Progenitor cell of endocrine pancreas (in vitro differentiated cells): ENCODE results near the gene PSMC4. TPM values are rescaled to one million over a fixed set of nuclear protein-coding genes. Genes with fewer than 3 reads are reported as not detected.
A peak's percentile ranks its signal among the peaks of the same experiment; 100 is the strongest.

Experiments
- DNase-seq: peaks from one replicate; pipeline ENCODE4 v3.0.0; 2021; ENCODE audit warnings: low spot score; ENCODE audit not compliant: unreplicated experiment
- H3K27ac Mint-ChIP-seq: 2 replicates; pipeline ENCODE4 v1.8.0; 2021; ENCODE audit warnings: mild to moderate bottlenecking, moderate library complexity, mixed read lengths
- H3K27me3 Mint-ChIP-seq: 2 replicates; pipeline ENCODE4 v1.8.0; 2021; ENCODE audit warnings: mixed read lengths
- H3K36me3 Mint-ChIP-seq: 2 replicates; pipeline ENCODE4 v1.8.0; 2022; ENCODE audit warnings: mixed read lengths; ENCODE audit not compliant: insufficient read depth
- H3K4me1 Mint-ChIP-seq: 2 replicates; pipeline ENCODE4 v1.8.0; 2021; ENCODE audit warnings: low read depth, mixed read lengths
- H3K4me3 Mint-ChIP-seq: 2 replicates; pipeline ENCODE4 v1.8.0; 2021; ENCODE audit warnings: low read depth, mild to moderate bottlenecking, moderate library complexity, mixed read lengths
- H3K9me3 Mint-ChIP-seq: 2 replicates; pipeline ENCODE4 v1.8.0; 2021; ENCODE audit warnings: low read depth, mixed read lengths
- total RNA-seq: library from RNA; stranded (reverse); gene quantifications from 2 replicates; pipeline ENCODE4 v1.2.1, GENCODE V29; 2021
- TF ChIP-seq, protein P1 (sequence below): fragments of 200-600 bp; sonication (generic); IDR thresholded peaks from one replicate; pipeline ENCODE4 v1.5.0; 2021; ENCODE audit warnings: antibody characterized with exemption, mild to moderate bottlenecking; ENCODE audit not compliant: unreplicated experiment

The PSMC4 gene
- total RNA-seq, 1 donor from 2014 or later: 95.9 TPM

DNA sequence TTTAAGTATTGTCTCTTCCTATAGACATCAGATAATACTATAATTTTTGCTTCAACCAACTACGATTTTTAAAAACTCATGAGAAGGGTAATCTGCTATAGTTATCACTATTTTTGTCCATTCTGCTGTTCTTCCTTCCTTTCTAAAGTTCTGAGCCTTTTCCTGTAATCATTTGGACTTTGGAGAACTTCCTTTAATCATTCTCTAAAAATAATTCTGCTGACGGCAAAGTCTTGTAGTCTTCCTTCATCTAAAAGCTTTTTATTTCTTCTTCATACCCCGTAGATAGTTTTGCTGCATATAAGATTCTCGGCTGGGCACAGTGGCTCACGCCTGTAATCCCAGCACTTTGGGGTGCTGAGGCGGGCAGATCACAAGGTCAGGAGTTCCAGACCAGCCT lies 31.4 kb upstream of the PSMC4 start:
- no peak overlapping the region for H3K27ac Mint-ChIP-seq
- TF ChIP-seq, protein P1, sequence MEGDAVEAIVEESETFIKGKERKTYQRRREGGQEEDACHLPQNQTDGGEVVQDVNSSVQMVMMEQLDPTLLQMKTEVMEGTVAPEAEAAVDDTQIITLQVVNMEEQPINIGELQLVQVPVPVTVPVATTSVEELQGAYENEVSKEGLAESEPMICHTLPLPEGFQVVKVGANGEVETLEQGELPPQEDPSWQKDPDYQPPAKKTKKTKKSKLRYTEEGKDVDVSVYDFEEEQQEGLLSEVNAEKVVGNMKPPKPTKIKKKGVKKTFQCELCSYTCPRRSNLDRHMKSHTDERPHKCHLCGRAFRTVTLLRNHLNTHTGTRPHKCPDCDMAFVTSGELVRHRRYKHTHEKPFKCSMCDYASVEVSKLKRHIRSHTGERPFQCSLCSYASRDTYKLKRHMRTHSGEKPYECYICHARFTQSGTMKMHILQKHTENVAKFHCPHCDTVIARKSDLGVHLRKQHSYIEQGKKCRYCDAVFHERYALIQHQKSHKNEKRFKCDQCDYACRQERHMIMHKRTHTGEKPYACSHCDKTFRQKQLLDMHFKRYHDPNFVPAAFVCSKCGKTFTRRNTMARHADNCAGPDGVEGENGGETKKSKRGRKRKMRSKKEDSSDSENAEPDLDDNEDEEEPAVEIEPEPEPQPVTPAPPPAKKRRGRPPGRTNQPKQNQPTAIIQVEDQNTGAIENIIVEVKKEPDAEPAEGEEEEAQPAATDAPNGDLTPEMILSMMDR: no peak
- H3K9me3 Mint-ChIP-seq: peaks cover 9% of the 10 kb centered on the region
- H3K4me3 Mint-ChIP-seq: no peak overlapping the region
- peaks cover 39% of the 10 kb centered on the region for H3K4me1 Mint-ChIP-seq
- H3K36me3 Mint-ChIP-seq: peaks cover 3% of the 10 kb centered on the region
- no peak for DNase-seq
- H3K27me3 Mint-ChIP-seq: no peaks in the 10 kb centered on the region

DNA sequence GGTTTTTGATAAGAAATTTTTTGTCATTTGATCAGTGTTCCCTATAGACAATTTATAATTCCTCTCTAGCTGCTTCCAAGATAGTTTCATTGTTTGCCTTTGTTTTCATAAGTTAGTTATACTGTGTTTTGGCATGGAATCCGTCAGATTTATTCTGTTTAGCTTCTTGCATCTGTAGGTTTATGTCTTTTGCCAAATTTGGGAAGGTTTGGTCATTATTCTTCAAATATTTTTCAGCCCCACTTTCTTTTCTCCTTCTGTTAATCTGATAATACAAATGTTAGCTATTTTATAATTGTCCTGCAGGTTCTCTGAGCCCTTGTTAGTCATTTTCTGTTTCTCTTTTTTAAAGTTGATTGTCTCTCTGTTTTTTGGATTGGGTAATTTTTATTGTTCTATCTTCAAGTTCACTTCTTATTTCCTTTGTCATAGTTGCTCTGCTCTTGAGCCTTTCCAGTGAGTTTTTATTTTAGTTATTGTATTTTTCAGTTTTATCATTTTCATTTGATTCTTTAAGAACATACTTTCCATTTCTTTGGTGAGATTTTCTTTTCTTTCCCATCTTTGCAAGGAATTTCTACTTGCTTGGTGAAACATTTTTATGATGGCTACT lies 30.6 kb upstream of the PSMC4 start:
- Mint-ChIP-seq H3K27ac (no peak overlapping the region), H3K4me3 (no peak overlapping the region), H3K4me1 (peaks cover 44% of the 10 kb centered on the region), H3K27me3 (no peaks in the 10 kb centered on the region), H3K9me3 (peaks cover 9% of the 10 kb centered on the region), H3K36me3 (peaks cover 3% of the 10 kb centered on the region)
- no peak for DNase-seq
- TF ChIP-seq, protein P1: no peak

DNA sequence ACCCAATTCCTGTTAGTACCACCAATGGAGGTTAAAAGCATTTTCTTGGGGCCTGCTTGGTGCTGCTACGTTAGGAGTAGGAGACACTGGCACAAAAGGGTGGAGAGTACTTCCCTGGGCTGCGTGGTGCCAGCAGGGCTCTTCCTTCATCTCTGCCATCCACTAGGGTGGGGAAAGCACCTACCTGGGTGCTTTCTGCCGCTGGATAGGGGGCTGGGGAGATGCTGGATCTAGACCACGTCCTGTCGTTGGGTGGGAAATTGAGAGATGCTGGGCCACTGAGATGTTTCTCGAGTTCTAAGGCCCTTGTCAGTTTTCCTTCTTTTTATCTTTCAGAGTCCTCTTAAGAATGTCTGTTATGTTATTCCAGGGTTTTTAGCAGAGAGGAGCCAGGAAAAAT lies 29.8 kb upstream of the PSMC4 start:
- no peak overlapping the region for H3K27ac Mint-ChIP-seq
- peaks cover 3% of the 10 kb centered on the region for H3K36me3 Mint-ChIP-seq
- DNase-seq: no peak
- peaks cover 9% of the 10 kb centered on the region for H3K9me3 Mint-ChIP-seq
- peaks cover 37% of the 10 kb centered on the region for H3K4me1 Mint-ChIP-seq
- no peak overlapping the region for H3K4me3 Mint-ChIP-seq
- H3K27me3 Mint-ChIP-seq: no peaks in the 10 kb centered on the region
- TF ChIP-seq, protein P1: no peak

DNA sequence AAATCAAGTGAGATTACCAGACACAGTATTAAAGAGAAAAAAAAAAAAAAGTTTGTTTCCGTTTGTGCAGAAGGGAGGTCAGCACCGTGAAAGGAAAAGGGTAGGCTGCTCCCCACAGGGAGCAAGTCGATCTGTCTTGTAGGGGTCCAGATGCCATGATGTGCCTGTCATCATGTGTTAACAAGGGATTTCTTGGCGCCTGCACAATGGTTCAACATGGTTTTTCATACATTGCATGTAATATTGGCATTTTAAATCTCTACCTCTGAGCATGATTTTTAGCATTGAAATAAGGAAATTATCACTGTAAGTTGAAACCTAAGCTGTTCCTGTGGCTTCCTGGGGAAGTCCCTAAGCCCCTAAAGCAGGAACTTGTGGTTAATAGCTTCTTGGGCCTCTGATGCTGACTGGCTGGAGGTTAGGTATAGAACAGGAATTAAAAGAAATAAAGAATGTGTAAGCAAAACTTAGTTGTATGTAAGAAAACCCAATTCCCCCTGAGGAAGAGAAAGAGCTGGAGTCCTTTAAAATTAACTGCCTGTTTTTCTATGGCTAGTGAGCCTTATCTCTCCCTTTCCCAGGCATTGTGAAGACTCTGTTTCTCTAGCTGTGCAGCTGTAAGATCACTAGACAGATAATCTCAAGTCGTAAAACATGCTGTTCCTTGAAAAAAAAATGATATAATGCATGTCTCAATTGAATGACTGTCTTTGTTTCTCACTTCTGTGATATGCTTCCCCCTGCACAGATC lies 29.2 kb upstream of the PSMC4 start:
- H3K4me3 Mint-ChIP-seq: peak overlapping the region; percentile 10
- peak overlapping the region; percentile 90 for H3K27ac Mint-ChIP-seq
- H3K27me3 Mint-ChIP-seq: no peaks in the 10 kb centered on the region
- peaks cover 9% of the 10 kb centered on the region for H3K9me3 Mint-ChIP-seq
- no peak for DNase-seq
- peaks cover 3% of the 10 kb centered on the region for H3K36me3 Mint-ChIP-seq
- H3K4me1 Mint-ChIP-seq: peaks cover 36% of the 10 kb centered on the region
- TF ChIP-seq, protein P1: no peak

DNA sequence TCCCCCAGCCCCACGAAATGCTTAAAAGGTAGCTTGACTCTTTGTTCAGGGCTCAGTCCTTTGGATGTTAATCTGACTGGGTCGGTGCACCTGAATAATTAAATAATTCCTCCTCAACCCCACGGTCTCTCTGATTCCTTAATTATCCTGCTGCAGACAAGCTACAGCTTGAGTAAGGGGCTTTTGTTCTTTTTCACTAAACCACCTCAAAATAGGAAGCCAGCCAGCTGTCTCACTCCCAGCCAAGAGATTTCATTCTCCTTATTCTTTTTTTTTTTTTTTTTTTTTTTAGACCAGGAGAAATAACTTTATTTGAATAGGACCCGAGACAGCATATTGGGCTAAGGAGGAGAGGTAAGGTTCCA lies 28.6 kb upstream of the PSMC4 start:
- H3K9me3 Mint-ChIP-seq: peaks cover 9% of the 10 kb centered on the region
- no peaks in the 10 kb centered on the region for H3K27me3 Mint-ChIP-seq
- peak overlapping the region; percentile 10 for H3K4me3 Mint-ChIP-seq
- no peak for DNase-seq
- TF ChIP-seq, protein P1: no peak
- peaks cover 36% of the 10 kb centered on the region for H3K4me1 Mint-ChIP-seq
- peak overlapping the region; percentile 90 for H3K27ac Mint-ChIP-seq
- H3K36me3 Mint-ChIP-seq: peaks cover 3% of the 10 kb centered on the region
